ENCODE results near the gene CMSS1. TPM values are rescaled to one million over a fixed set of nuclear protein-coding genes. Genes with fewer than 3 reads are reported as not detected.

The CMSS1 gene
- polyA plus RNA-seq, 1 of the 3 experiments (the other 2 are of a cell fraction): 9.1 TPM

DNA sequence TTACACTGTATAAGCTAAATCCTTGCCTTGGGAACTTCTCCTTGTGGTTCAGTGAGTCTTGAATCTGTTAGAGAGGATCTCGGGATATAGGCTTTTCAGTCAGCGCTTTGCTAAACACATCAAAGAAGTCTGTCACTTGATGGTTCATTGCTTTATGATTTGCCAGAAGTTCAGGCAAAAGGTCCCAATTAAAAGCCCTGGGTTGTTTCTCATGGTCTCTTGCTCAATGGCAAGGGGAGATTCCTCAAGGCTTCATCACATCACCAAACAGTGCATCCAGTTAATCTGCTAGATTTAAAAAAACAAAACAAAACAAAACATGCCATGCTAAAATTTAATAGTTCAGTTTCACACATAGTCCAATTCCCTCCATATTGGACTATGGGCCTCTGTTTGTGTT, 181.9 kb downstream of the CMSS1 start:
- Histone ChIP-seq H3K4me3 (ENCODE audit: low read depth in 2 of 2, low read length in 1 of 2) (no peak overlapping the region), H2AFZ (ENCODE audit: low read depth) (no peak overlapping the region), H3K36me3 (replicated peaks in 1 of 2; ENCODE audit: control insufficient read depth in 1 of 2, insufficient read depth in 2 of 2, low read length in 1 of 2) (no peaks in the 10 kb centered on the region), H4K20me1 (ENCODE audit: insufficient read depth) (no peaks in the 10 kb centered on the region), H3K79me2 (ENCODE audit: insufficient read depth) (no peaks in the 10 kb centered on the region), H3F3A (replicated peaks; ENCODE audit: insufficient read depth) (peaks cover 23% of the 10 kb centered on the region), H3K9me2 (no peaks in the 10 kb centered on the region), H3K4me2 (no peak overlapping the region), H3K4me1 (ENCODE audit: control insufficient read depth in 1 of 2, insufficient read depth in 2 of 2, low read depth in 1 of 2, low read length in 1 of 2) (peaks cover 0 to 9% of the 10 kb centered on the region in 2 experiments; a peak in 2 of 4 replicates), H3K9me3 (no peaks in the 10 kb centered on the region), H3K9ac (no peak overlapping the region), H3K27ac (ENCODE audit: low read depth in 2 of 2, low read length in 1 of 2) (no peak overlapping the region), H3K27me3 (ENCODE audit: insufficient read depth) (no peaks in the 10 kb centered on the region)
- CTCF ChIA-PET: interaction anchor here (0.6 kb wide), 1 partner anchor 69 kb away, joined by 5 read pairs; no protein-coding TSS in a partner anchor
- POLR2A ChIA-PET: no interaction called here
- DNase-seq: no peak
- TF ChIP-seq RXRA (IDR thresholded peaks at IDR 0.05; ENCODE audit: borderline replicate concordance, low read depth): no peak
- TF ChIP-seq EZH2phosphoT487 (IDR thresholded peaks at IDR 0.05; ENCODE audit: borderline replicate concordance, low read depth): no peak
- WGBS (ENCODE audit: low lambda C conversion rate): 100% methylated on average over 2 of the region's 2 CpGs

- Histone ChIP-seq H3K27ac (ENCODE audit: low read depth in 2 of 2, low read length in 1 of 2) (no peak overlapping the region), H3K79me2 (ENCODE audit: insufficient read depth) (no peaks in the 10 kb centered on the region)
- CTCF ChIA-PET: no interaction called here
Measured at GRCh38 chr3:100001083-100001482, 183.4 kb downstream of the CMSS1 start.

More at GRCh38 chr3:100001083-100001482, 183.4 kb downstream of the CMSS1 start:
- Histone ChIP-seq H3K9me2 (no peaks in the 10 kb centered on the region), H3K9ac (no peak overlapping the region), H3K36me3 (replicated peaks in 1 of 2; ENCODE audit: control insufficient read depth in 1 of 2, insufficient read depth in 2 of 2, low read length in 1 of 2) (no peaks in the 10 kb centered on the region), H3K4me3 (ENCODE audit: low read depth in 2 of 2, low read length in 1 of 2) (no peak overlapping the region), H4K20me1 (ENCODE audit: insufficient read depth) (no peaks in the 10 kb centered on the region), H3K9me3 (no peaks in the 10 kb centered on the region), H3K27me3 (ENCODE audit: insufficient read depth) (no peaks in the 10 kb centered on the region), H2AFZ (ENCODE audit: low read depth) (no peak overlapping the region), H3K4me2 (no peak overlapping the region), H3F3A (replicated peaks; ENCODE audit: insufficient read depth) (peaks cover 23% of the 10 kb centered on the region), H3K4me1 (ENCODE audit: control insufficient read depth in 1 of 2, insufficient read depth in 2 of 2, low read depth in 1 of 2, low read length in 1 of 2) (peaks cover 3 to 15% of the 10 kb centered on the region in 2 experiments)
- no peak for TF ChIP-seq JUND (IDR thresholded peaks at IDR 0.05)
- TF ChIP-seq FOXJ3 (CRISPR knock-in tag; IDR thresholded peaks at IDR 0.05): no peak
- TF ChIP-seq SMC3 (IDR thresholded peaks at IDR 0.05; ENCODE audit: low read depth, low read length): no peak
- TF ChIP-seq GABPA (IDR thresholded peaks at IDR 0.05; ENCODE audit: low read depth): no peak
- no peak for TF ChIP-seq FOSL2 (IDR thresholded peaks at IDR 0.05; ENCODE audit: borderline replicate concordance, low read depth)
- TF ChIP-seq NFIC (IDR thresholded peaks at IDR 0.05; ENCODE audit: borderline replicate concordance): no peak
- TF ChIP-seq USF2 (IDR thresholded peaks at IDR 0.05; ENCODE audit: borderline replicate concordance, low read depth, low read length): no peak
- TF ChIP-seq, protein P1, sequence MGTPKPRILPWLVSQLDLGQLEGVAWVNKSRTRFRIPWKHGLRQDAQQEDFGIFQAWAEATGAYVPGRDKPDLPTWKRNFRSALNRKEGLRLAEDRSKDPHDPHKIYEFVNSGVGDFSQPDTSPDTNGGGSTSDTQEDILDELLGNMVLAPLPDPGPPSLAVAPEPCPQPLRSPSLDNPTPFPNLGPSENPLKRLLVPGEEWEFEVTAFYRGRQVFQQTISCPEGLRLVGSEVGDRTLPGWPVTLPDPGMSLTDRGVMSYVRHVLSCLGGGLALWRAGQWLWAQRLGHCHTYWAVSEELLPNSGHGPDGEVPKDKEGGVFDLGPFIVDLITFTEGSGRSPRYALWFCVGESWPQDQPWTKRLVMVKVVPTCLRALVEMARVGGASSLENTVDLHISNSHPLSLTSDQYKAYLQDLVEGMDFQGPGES (IDR thresholded peaks at IDR 0.05; ENCODE audit: low read depth, low read length): no peak
- DNase-seq: no peak
- WGBS (ENCODE audit: low lambda C conversion rate): 100% methylated on average over 3 of the region's 3 CpGs
- POLR2A ChIA-PET: no interaction called here

All from SK-N-SH (cell line).